Endothelial cell of hepatic sinusoid (primary cell): ENCODE measurements around the gene SMPD4.
"Not testable (repeated sequence)": the region's sequence is repeated elsewhere in the genome, so short reads cannot be mapped to it uniquely, and the experiment has no call there.

Experiments
- in situ Hi-C: cut with HindIII; loops from 2 replicates; pipeline ENCODE4 v1.10.0; 2017; ENCODE audit warnings: low sequenced_read_pairs

Gene SMPD4

GRCh38 chr2:130142396-130143265, 38.8 kb downstream of the SMPD4 start:
- in situ Hi-C loops = not testable (repeated sequence)

GRCh38 chr2:130141645-130142370, 39.6 kb downstream of the SMPD4 start:
- in situ Hi-C loops = not testable (repeated sequence)

GRCh38 chr2:130141002-130141401, 40.4 kb downstream of the SMPD4 start:
- in situ Hi-C loops = not testable (repeated sequence)

- in situ Hi-C loops = not testable (repeated sequence)
Observed at GRCh38 chr2:130140516-130140915, 40.9 kb downstream of the SMPD4 start.

GRCh38 chr2:130139331-130140280, 41.8 kb downstream of the SMPD4 start:
- in situ Hi-C loops = not testable (repeated sequence)

GRCh38 chr2:130138841-130139251, 42.6 kb downstream of the SMPD4 start:
- in situ Hi-C loops = not testable (repeated sequence)

GRCh38 chr2:130138326-130138725, 43.1 kb downstream of the SMPD4 start:
- in situ Hi-C loops = not testable (repeated sequence)

- in situ Hi-C loops = not testable (repeated sequence)
Observed at GRCh38 chr2:130137118-130137517, 44.3 kb downstream of the SMPD4 start.

GRCh38 chr2:130136546-130136945, 44.9 kb downstream of the SMPD4 start:
- in situ Hi-C loops = not testable (repeated sequence)

GRCh38 chr2:130135692-130136541, 45.5 kb downstream of the SMPD4 start:
- in situ Hi-C loops = no loop called here

GRCh38 chr2:130129120-130129829, 52.1 kb downstream of the SMPD4 start, which contains the start of gene POTEF:
TSS of gene POTEF (minus strand) at chr2:130129222. CDS start at chr2:130120515, 8,707 bp downstream.
- in situ Hi-C loops = not testable (repeated sequence)

- in situ Hi-C loops = not testable (repeated sequence)
Observed at GRCh38 chr2:130128464-130128863, 52.9 kb downstream of the SMPD4 start.

- in situ Hi-C loops = not testable (repeated sequence)
Observed at GRCh38 chr2:130127726-130128125, 53.7 kb downstream of the SMPD4 start.

- in situ Hi-C loops = not testable (repeated sequence)
Observed at GRCh38 chr2:130120924-130121323, 60.5 kb downstream of the SMPD4 start.

GRCh38 chr2:130102597-130103363, 78.6 kb downstream of the SMPD4 start:
- in situ Hi-C loops = not testable (repeated sequence)
